Retinal pigment epithelial cell (primary cell): Measurements from ENCODE around the gene RCAN2.

Experiments
- DNase-seq: peaks from one replicate; pipeline ENCODE4 v3.0.0-alpha.2; 2010; ENCODE audit warnings: low read depth
- H3K4me3 ChIP-seq: 2 replicates; pipeline ENCODE4 v1.5.1; 2011; ENCODE audit warnings: mild to moderate bottlenecking, low read length, control low read depth, moderate library complexity
- TF ChIP-seq, protein P1 (sequence below): conservative IDR thresholded peaks from 2 replicates; pipeline ENCODE4 v1.5.1; 2011; ENCODE audit warnings: low read depth, low read length, control low read depth, inconsistent platforms

RCAN2 gene

DNA sequence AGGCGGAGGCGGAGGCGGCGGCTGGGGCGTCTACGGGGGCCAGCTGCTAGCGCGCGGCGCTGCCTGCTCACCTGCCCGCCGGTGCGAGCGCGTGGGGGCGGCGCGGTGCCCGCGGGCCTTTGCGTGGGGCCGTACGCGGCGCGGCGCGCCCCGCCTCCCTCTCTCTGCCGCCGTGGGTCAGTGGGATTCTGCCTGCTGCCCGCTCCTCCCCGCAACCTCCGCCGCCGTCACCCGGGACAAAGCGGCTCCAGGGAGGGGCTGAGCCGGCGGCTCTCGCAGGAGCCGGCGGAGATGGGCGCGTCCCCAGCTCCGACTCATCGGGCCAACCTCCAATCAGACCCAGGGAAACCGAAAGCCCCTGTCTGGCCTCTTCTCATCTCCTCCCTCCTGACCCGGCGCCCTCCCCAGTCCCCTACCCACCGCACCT lies at the start of gene RCAN2:
RCAN2 (minus strand) TSS at position 249 of the 427 bp plus-strand sequence.
- DNase-seq: no peak
- H3K4me3 ChIP-seq: peak within 1 kb of the TSS; percentile 66
- TF ChIP-seq, protein P1, sequence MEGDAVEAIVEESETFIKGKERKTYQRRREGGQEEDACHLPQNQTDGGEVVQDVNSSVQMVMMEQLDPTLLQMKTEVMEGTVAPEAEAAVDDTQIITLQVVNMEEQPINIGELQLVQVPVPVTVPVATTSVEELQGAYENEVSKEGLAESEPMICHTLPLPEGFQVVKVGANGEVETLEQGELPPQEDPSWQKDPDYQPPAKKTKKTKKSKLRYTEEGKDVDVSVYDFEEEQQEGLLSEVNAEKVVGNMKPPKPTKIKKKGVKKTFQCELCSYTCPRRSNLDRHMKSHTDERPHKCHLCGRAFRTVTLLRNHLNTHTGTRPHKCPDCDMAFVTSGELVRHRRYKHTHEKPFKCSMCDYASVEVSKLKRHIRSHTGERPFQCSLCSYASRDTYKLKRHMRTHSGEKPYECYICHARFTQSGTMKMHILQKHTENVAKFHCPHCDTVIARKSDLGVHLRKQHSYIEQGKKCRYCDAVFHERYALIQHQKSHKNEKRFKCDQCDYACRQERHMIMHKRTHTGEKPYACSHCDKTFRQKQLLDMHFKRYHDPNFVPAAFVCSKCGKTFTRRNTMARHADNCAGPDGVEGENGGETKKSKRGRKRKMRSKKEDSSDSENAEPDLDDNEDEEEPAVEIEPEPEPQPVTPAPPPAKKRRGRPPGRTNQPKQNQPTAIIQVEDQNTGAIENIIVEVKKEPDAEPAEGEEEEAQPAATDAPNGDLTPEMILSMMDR: no peak

DNA sequence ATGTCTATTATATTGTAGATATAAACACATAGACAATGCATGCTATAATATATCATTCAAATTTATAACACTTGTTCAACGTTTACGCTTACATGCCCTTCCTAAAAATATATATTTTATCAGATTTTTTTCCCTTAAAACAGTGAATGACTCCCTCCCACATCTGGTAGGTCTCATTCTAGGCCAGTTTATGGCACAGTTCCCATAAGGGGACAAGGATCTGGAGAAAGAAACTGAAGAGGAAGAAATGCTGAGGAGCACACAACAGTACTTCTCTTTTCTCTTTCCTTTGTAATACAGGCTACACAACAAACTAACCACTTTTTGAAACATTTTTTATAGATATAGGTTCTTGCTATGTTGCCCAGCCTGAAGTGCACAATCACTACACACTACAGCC lies 48.6 kb upstream of the RCAN2 start:
- no peak for DNase-seq
- no peak overlapping the region for H3K4me3 ChIP-seq
- TF ChIP-seq, protein P1: no peak

DNA sequence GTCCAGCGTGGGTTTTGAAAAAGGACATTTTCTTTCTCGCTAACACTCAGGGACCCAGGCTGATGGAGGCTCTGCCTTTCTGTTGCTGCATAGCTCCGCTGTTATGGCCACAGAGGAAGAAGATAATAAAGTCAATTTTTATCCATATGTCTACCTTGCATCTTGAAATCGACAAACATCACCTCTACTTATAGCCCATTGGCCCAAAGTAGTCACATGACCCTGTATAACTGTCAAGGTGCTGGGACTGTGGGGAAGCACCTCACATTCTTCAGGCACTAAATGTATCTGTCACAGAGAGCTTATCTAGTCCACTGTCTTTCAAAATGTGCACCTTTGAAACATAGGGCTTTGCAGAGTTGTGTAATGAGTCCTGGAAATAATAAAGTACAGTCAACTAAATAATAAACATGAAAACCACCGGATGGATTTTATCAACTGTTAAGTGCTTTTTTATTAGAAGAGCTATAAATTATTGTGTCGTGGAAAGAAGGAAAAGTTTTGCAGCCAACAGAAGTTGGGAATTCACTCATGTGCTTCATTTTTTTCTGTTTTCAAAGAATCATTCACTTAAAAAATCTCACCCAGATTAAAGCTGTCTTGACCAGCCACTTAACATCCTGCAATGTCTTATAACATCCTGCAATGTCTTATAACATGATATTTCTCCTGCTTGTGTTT lies 47.7 kb upstream of the RCAN2 start:
- no peak overlapping the region for H3K4me3 ChIP-seq
- TF ChIP-seq, protein P1: no peak
- DNase-seq: no peak

DNA sequence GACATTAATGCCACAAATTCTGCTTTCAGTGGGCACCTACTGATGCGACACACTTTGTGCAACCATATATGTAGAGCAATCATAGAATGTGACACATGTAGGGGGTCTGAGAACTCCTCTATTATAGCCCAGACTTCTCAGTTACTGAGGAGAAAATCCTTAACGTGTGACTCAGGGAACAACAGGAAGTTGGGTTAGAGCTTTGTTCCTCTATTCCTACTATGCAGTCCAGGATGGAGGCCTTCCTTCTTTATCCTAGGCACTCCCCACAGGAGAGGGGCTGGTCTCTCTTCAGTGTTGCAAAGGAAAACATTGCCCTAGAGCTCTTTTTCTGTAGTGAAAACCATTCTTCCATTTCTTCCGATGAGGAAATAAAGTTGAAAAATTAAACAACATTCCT lies 39.6 kb upstream of the RCAN2 start:
- no peak for DNase-seq
- TF ChIP-seq, protein P1: no peak
- H3K4me3 ChIP-seq: no peak overlapping the region

DNA sequence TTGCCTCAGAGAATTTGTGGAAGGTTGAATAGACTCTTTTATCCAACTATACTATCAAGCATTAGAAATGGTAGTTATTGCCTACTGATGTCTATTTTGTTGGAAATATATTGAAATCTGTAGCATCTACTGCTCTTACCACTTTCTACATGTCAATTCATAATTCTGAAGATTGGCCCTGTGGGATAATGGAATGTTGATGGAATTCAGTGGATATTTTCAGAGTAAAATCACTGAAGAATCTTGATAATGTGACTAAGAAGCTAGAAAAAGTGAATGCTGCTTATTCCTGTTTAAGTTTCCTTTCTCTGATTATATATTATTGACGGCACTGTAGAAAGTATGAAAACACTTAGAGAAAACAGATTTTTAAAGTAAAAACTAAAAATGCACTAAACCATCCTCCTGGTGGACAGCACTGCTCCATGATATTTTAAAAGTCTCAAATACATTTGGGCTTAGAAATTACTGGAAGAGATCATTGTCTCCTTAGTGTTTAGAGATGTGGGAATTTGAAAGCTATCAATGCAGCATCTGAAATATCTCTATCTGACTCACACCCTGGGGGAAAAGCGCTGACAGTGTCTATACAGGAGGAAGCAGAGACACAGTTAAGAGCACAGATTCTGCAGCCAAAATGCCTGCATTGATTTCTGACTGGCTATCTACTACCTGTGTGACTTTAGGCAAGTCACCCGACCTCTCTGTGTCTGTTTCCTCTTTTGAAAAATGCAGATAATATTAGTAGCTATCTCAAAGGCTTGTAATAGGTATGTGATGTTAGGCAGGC lies 37.9 kb upstream of the RCAN2 start:
- TF ChIP-seq, protein P1: no peak
- H3K4me3 ChIP-seq: no peak overlapping the region
- DNase-seq: no peak

DNA sequence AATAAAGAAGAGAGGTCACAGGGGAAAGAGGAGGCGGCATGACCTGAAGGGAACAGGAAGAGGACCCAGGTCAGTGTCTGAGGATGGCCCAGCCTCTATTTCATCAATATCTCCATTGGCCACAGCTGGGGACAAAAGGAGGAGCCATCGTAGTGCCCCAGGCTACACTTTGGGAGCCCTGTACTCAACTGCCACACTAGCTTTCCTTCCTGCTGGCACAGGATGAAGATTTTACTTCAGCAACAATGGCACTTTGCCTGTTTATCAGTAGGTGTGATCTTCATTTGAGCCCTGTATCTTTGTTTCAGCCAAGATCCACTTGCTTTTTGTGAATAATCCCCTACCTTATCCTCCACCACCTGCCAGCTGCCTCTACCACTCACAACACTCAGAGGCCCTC lies 35.4 kb upstream of the RCAN2 start:
- TF ChIP-seq, protein P1: no peak
- DNase-seq: no peak
- no peak overlapping the region for H3K4me3 ChIP-seq

DNA sequence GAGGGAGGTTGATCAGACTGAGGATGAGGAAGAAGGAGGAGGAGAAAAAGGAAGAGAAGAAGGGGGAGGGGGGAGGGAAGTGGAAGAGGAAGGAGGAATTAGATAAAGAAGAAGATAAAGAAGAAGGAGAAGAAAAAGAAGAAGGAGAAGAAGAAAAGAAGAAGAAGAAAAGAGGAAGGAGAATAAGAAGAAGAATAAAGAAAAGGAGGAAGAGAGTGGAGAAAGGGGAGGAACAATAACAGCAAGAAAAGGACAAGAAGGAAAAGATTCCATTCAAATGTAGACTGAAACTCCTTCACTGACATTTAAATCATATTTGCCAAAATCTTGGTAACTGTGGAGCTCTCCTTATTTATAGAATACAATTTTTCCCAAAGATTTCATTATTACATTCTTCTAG lies 34.3 kb upstream of the RCAN2 start:
- H3K4me3 ChIP-seq: no peak overlapping the region
- no peak for DNase-seq
- TF ChIP-seq, protein P1: no peak
